Gastrocnemius medialis (tissue), 4 donors: ENCODE data around the gene SERTAD4.
"Not testable (repeated sequence)": the region's sequence is repeated elsewhere in the genome, so short reads cannot be mapped to it uniquely, and the experiment has no call there.

Experiments
- POLR2A ChIP-seq, 2 donors: fragments of 450-650 bp; IDR thresholded peaks; one replicate each; pipeline ENCODE4 v1.6.1; 2017; ENCODE audit warnings: antibody characterized with exemption in 2 of 2, mild to moderate bottlenecking in 2 of 2, moderate library complexity in 2 of 2
- TF ChIP-seq, protein P1 (sequence below), 5 experiments: fragments of 450-650 bp in 3 of 5; fragments of 200-600 bp in 2 of 5; sonication (generic) in 2 of 5; IDR thresholded peaks in 4 of 5; conservative IDR thresholded peaks in 1 of 5; 1 replicate in 4 of 5; 2 replicates in 1 of 5; pipeline ENCODE4 v1.5.1; 2016 to 2019; ENCODE audit warnings: antibody characterized with exemption in 5 of 5, mild to moderate bottlenecking in 3 of 5, moderate library complexity in 3 of 5

GRCh38 chr1:210265392-210265955 lies 32.9 kb downstream of the SERTAD4 start:
- TF ChIP-seq, protein P1, sequence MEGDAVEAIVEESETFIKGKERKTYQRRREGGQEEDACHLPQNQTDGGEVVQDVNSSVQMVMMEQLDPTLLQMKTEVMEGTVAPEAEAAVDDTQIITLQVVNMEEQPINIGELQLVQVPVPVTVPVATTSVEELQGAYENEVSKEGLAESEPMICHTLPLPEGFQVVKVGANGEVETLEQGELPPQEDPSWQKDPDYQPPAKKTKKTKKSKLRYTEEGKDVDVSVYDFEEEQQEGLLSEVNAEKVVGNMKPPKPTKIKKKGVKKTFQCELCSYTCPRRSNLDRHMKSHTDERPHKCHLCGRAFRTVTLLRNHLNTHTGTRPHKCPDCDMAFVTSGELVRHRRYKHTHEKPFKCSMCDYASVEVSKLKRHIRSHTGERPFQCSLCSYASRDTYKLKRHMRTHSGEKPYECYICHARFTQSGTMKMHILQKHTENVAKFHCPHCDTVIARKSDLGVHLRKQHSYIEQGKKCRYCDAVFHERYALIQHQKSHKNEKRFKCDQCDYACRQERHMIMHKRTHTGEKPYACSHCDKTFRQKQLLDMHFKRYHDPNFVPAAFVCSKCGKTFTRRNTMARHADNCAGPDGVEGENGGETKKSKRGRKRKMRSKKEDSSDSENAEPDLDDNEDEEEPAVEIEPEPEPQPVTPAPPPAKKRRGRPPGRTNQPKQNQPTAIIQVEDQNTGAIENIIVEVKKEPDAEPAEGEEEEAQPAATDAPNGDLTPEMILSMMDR (IDR thresholded peaks at IDR 0.05 in 4 of 5, conservative IDR thresholded peaks at IDR 0.05 in 1 of 5), result not testable (repeated sequence)
- TF ChIP-seq POLR2A (IDR thresholded peaks at IDR 0.05), result not testable (repeated sequence)
